ENCODE data around the gene HOXA13.

GRCh38 chr7:27213433-27214238 lies 13.7 kb upstream of the HOXA13 start:
- TF ChIP-seq POLR2AphosphoS5 (IDR thresholded peaks at IDR 0.05) (no peak), POLR2A (IDR thresholded peaks at IDR 0.05) (no peak), CTCF (IDR thresholded peaks at IDR 0.05) (no peak)
